Common myeloid progenitor, CD34-positive (primary cell): Measurements from ENCODE around the gene GATAD2A.
"Not testable (repeated sequence)": the region's sequence is repeated elsewhere in the genome, so short reads cannot be mapped to it uniquely, and the experiment has no call there.

Experiments
- CTCF ChIA-PET: fragments of 350-600 bp; sonication (Branson Sonifier 250); formaldehyde crosslinking; loops from one replicate; lab custom pipeline; 2021; ENCODE audit warnings: antibody characterized with exemption; lab: Charles Lee
- POLR2A ChIA-PET: fragments of 350-600 bp; sonication (Branson Sonifier 250); formaldehyde crosslinking; loops from one replicate; lab custom pipeline; 2021; ENCODE audit warnings: antibody characterized with exemption; lab: Charles Lee
- DNase-seq, 3 donors: peaks; one replicate each; pipeline versions ENCODE4 v3.0.0 to v3.0.0-alpha.2; 2013
- H3K27ac ChIP-seq, 2 experiments: 1 replicate in 1 of 2; 2 replicates in 1 of 2; pipeline ENCODE4 v1.7.0; 2013; ENCODE audit warnings: inconsistent platforms in 2 of 2, low read length in 2 of 2, mild to moderate bottlenecking in 2 of 2, low read depth in 1 of 2, moderate library complexity in 1 of 2; ENCODE audit not compliant: severe bottlenecking in 2 of 2, insufficient read depth in 1 of 2, poor library complexity in 1 of 2
- H3K27me3 ChIP-seq, 5 experiments: replicated peaks in 2 of 5; 1 replicate in 3 of 5; 2 replicates in 2 of 5; pipeline versions ENCODE4 v1.6.1 to v1.7.0; 2013; ENCODE audit warnings: low read length in 4 of 5, mild to moderate bottlenecking in 2 of 5, moderate library complexity in 2 of 5, inconsistent platforms in 1 of 5; ENCODE audit not compliant: insufficient read depth in 5 of 5, control insufficient read depth in 4 of 5
- H3K36me3 ChIP-seq, 4 experiments: 1 replicate in 2 of 4; 2 replicates in 2 of 4; pipeline versions ENCODE4 v1.6.1 to v1.7.0; 2013; ENCODE audit warnings: low read length in 3 of 4, control low read depth in 1 of 4, mild to moderate bottlenecking in 1 of 4; ENCODE audit not compliant: control insufficient read depth in 4 of 4, insufficient read depth in 4 of 4
- H3K4me1 ChIP-seq, 4 experiments: 1 replicate in 3 of 4; 2 replicates in 1 of 4; pipeline versions ENCODE4 v1.6.1 to v1.7.1; 2013; ENCODE audit warnings: low read length in 3 of 4, mild to moderate bottlenecking in 3 of 4, control low read depth in 1 of 4, inconsistent platforms in 1 of 4, moderate library complexity in 1 of 4; ENCODE audit not compliant: control insufficient read depth in 4 of 4, insufficient read depth in 4 of 4; ENCODE audit errors: control extremely low read depth in 1 of 4
- H3K4me3 ChIP-seq, 7 experiments: 1 replicate in 4 of 7; 2 replicates in 3 of 7; pipeline versions ENCODE4 v1.5.1 to v1.7.0; 2013; ENCODE audit warnings: mild to moderate bottlenecking in 7 of 7, low read length in 6 of 7, moderate library complexity in 6 of 7, inconsistent platforms in 2 of 7, low read depth in 2 of 7, control low read depth in 1 of 7; ENCODE audit not compliant: insufficient read depth in 4 of 7, control insufficient read depth in 1 of 7; ENCODE audit errors: extremely low read depth in 1 of 7
- H3K9me3 ChIP-seq, 5 experiments: 1 replicate in 4 of 5; 2 replicates in 1 of 5; pipeline versions ENCODE4 v1.6.1 to v1.7.1; 2013; ENCODE audit warnings: low read length in 4 of 5, mild to moderate bottlenecking in 2 of 5, inconsistent platforms in 1 of 5, low read depth in 1 of 5, moderate library complexity in 1 of 5; ENCODE audit not compliant: control insufficient read depth in 4 of 5, insufficient read depth in 2 of 5; ENCODE audit errors: control extremely low read depth in 1 of 5
- WGBS: methylation state at CpG from one replicate; pipeline ENCODE4 v1.1.5; 2013; ENCODE audit not compliant: insufficient coverage; 5-methylcytosine and 5-hydroxymethylcytosine counted together

GATAD2A gene

DNA sequence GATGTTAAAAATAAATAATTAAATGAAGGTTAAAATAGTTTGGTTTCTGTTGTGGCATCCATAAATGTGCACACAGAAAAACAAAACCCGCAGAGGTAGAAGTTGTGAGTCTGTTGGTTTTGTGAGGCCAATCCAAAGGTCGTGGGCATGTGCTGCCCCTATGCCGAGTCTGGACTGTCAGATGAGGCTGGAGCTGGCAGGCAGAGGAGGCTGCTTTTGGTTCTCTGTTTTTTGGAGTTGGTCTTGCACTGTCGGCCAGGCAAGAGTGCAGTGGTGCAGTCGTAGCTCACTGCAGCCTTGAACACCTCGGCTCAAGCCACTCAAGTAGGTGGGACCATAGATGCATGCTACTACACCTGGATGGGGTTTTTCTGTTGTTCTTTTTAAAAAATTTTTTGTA lies 66.2 kb downstream of the GATAD2A start:
- Histone ChIP-seq H3K27me3 (no peaks in the 10 kb centered on the region), H3K27ac (no peak overlapping the region), H3K4me1 (peaks cover 5 to 41% (median 32%) of the 10 kb centered on the region in 4 experiments), H3K9me3 (peaks cover 3 to 24% (median 20%) of the 10 kb centered on the region in 5 experiments), H3K36me3 (peaks cover 9 to 64% (median 20%) of the 10 kb centered on the region in 4 experiments), H3K4me3 (no peak overlapping the region)
- ChIA-PET CTCF (interaction anchor here (1.0 to 1.1 kb wide), 2 partner anchors 11 to 12 kb away, joined by 3 read pairs; no protein-coding TSS in a partner anchor), POLR2A (interaction anchor here (1.3 kb wide), 1 partner anchor 12 kb away, joined by 9 read pairs; no protein-coding TSS in a partner anchor)
- DNase-seq = no peak
- 97% methylated on average over 6 of the region's 6 CpGs for WGBS

DNA sequence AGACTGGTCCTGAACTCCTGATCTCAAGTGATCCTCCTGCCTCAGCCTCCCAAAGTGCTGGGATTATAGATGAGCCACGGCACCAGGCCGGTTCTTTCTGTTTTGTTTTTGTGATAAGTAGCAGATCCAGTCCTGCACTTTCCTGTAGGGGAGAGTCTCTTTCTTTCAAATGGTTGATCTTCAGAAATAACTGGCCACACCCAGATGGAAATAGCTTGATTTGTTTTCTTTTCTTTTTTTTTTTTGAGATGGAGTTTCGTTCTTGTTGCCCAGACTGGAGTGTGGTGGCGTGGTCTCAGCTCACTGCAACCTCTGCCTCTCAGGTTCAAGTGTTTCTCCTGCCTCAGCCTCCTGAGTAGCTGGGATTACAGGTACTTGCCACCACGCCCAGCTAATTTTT lies 66.6 kb downstream of the GATAD2A start:
- POLR2A ChIA-PET = interaction anchor here (1.3 kb wide), 1 partner anchor 12 kb away, joined by 9 read pairs; no protein-coding TSS in a partner anchor
- DNase-seq, H3K27ac ChIP-seq, H3K4me3 ChIP-seq, H3K27me3 ChIP-seq: not testable (repeated sequence)
- Histone ChIP-seq H3K4me1 (peaks cover 7 to 41% (median 36%) of the 10 kb centered on the region in 4 experiments), H3K9me3 (peaks cover 0 to 21% (median 17%) of the 10 kb centered on the region in 5 experiments), H3K36me3 (peaks cover 7 to 65% (median 17%) of the 10 kb centered on the region in 4 experiments)
- WGBS = 73% methylated on average over 3 of the region's 5 CpGs
- CTCF ChIA-PET = interaction anchor here (1.1 kb wide), 1 partner anchor 11 kb away, joined by 3 read pairs; no protein-coding TSS in a partner anchor

DNA sequence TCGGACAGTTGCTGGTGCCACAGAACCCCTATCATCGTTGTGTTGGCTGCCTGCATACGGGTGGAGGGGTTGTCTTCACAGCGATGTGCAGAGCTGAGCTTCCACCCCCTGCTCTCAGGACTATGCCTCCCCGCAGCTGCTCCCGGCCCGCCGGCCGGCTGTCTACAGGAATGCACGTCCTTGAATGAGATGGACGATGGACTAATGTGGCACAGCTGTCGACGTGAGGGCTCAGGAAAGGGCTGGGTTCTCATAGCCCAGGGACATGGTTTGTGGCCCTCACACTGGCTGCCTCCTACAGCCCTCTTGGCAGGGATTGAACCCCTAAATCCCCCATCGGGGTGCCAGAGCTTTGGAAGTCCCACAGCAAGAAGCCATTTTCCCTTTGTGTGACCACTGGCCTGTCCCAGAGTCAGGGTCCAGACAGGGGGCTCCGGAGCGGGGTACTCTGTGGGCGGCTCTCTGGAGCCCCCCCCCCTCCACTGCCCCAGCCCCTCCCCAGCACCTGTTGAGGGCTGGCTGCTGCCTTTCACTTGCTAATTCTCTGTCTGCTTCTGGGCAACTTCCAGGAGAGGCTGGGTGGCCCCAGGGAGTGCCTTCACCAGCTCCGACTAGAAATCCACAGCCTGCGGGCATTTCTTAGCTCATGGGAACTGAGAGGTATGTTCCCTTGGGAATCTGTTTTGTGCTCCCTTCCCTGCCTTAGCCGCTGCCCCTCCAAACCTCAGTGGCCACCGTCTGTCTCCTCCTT lies 69.7 kb downstream of the GATAD2A start:
- ChIA-PET POLR2A (interaction anchor here (1.0 to 1.5 kb wide), 2 partner anchors 8 to 16 kb away, joined by 3 read pairs; no protein-coding TSS in a partner anchor), CTCF (interaction anchor here (0.8 to 3.9 kb wide), 15 partner anchors 9 to 110 kb away, joined by 3 to 23 read pairs (median 8); partner anchors contain the start of gene GATAD2A)
- Histone ChIP-seq H3K36me3 (peaks cover 0 to 63% (median 10%) of the 10 kb centered on the region in 4 experiments), H3K27ac (peak overlapping the region; percentile 62 to 79), H3K4me1 (peaks cover 9 to 40% (median 36%) of the 10 kb centered on the region in 4 experiments), H3K4me3 (no peak overlapping the region), H3K27me3 (no peaks in the 10 kb centered on the region), H3K9me3 (no peaks in the 10 kb centered on the region)
- DNase-seq = no peak
- WGBS = 91% methylated on average over 17 of the region's 21 CpGs

DNA sequence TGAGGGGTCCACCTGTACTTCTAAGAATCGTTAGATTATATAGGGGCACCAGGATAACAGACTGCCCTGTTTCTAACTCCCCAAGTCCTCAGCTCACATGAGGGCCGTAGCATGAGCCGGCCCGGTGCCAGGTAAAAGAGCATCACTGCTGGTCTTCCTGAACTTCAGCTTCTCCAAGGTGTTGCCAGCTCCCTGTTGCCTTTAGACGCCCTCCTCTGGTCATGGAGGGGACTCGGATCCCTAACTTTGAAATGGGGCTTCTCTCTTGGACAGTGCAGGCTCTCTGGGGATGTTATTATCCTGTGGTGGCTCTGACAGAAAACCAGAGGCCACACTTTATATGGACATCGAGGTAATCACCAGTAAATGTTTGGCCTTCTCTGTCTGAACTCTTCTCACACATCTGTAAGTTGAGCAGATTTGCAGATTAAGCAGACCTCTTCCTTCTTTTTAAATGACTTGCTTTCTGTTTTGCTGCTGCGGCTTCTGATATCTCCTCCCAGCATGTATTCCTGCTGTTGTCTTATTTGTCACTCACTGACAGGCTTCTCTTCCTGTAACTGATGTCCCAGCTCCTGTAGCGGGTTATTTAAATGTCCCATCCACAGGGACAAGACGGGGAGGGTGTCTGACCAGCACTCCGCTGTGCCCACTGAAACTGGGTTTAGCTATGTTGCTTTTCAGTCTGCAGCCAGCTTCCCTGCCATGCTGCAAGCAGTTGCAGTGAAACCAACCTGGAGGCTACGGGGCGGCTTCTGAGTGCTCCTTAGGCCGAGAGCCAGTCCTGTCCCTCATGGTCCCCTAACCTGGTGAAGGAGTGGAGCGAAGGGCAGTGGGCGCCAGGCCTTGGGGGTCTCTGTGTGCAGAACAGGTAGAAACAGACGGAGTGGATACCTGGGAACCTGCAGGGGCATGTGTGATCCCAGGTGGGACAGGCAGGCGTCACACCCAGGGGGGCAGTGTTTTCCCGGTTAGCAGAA lies 70.7 kb downstream of the GATAD2A start:
- H3K27ac ChIP-seq = peak overlapping the region; percentile 40 to 79
- no peaks in the 10 kb centered on the region for H3K9me3 ChIP-seq
- no peaks in the 10 kb centered on the region for H3K27me3 ChIP-seq
- H3K36me3 ChIP-seq = peaks cover 5 to 71% (median 10%) of the 10 kb centered on the region in 4 experiments
- CTCF ChIA-PET = interaction anchor here (0.8 to 3.9 kb wide), 19 partner anchors 10 to 111 kb away, joined by 3 to 23 read pairs (median 7); partner anchors contain the start of gene GATAD2A
- DNase-seq = peak; percentile 57 to 82 (median 75)
- WGBS = 46% methylated on average over 17 of the region's 19 CpGs
- POLR2A ChIA-PET = interaction anchor here (1.0 to 1.5 kb wide), 2 partner anchors 9 to 17 kb away, joined by 3 read pairs; no protein-coding TSS in a partner anchor
- peaks cover 9 to 39% (median 36%) of the 10 kb centered on the region in 4 experiments for H3K4me1 ChIP-seq
- peak overlapping the region in 5 of 7 experiments; percentile 13 to 62 (median 40) for H3K4me3 ChIP-seq

DNA sequence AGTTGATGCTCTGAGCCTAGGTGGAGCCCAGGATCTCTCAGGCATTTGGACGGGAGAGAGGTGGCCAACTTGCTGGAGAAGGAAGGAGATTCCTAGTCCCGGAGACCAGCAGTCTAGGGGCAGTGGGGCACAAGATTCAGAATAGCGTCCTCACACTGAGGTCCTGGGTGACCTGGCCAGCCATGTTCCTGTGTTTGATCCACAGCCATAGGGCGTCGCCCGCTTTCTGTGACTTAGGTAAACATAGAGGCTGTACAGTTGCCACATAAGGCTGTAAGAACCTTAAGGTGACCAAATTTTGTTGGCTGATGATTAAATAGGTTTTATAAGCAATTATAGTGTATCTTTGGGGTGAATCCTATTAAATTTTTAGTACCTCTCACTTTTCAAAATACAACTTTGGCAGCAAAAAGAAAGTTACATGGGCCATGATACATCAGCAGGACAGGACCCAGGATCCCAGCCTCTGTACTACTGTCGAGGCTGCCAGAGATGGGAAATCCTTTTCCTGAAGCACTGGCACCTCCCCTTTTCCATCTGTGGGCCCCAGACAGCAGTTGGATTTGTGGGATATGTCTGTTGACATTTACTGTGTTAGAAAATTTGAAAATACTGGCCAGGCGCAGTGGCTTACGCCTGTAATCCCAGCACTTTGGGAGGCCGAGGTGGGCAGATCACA lies 72.4 kb downstream of the GATAD2A start:
- 98% methylated on average over 10 of the region's 10 CpGs for WGBS
- ChIA-PET CTCF (interaction anchor here (0.6 to 3.9 kb wide), 4 partner anchors 11 to 112 kb away, joined by 3 to 23 read pairs (median 14); no protein-coding TSS in a partner anchor), POLR2A (no interaction called here)
- peaks cover 5 to 78% (median 12%) of the 10 kb centered on the region in 4 experiments for H3K36me3 ChIP-seq
- no peak overlapping the region for H3K4me3 ChIP-seq
- H3K4me1 ChIP-seq = peaks cover 9 to 39% (median 36%) of the 10 kb centered on the region in 4 experiments
- DNase-seq = no peak
- H3K27ac ChIP-seq = peak overlapping the region in 1 of 2 experiments; percentile 10
- H3K9me3 ChIP-seq = no peaks in the 10 kb centered on the region
- H3K27me3 ChIP-seq = no peaks in the 10 kb centered on the region

DNA sequence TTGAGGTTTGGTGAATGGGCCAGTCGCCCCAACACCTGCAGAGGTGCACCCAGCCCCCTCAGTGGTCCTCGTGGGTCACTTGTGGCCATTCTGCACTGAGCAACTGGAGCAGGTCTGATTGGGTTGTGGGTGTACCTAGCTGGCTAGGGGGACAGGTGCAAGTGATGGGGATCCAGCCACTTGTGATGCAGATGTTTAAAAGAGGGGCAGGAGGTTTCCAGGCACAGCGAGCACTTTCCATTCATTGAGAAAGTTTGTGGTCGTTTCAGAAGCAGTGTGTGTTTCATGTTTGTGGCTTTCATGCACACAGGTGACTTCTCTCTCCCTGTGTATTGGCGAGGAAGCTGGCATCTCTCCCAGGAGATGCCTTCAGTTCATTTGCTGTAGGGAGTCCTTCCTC lies 75.2 kb downstream of the GATAD2A start:
- H3K4me1 ChIP-seq = peaks cover 7 to 29% (median 23%) of the 10 kb centered on the region in 4 experiments
- DNase-seq = no peak
- peaks cover 2 to 74% (median 12%) of the 10 kb centered on the region in 4 experiments for H3K36me3 ChIP-seq
- no peaks in the 10 kb centered on the region for H3K9me3 ChIP-seq
- no peak overlapping the region for H3K4me3 ChIP-seq
- ChIA-PET CTCF (interaction anchor here (1.6 to 3.9 kb wide), 3 partner anchors 10 to 79 kb away, joined by 4 to 20 read pairs (median 5); no protein-coding TSS in a partner anchor), POLR2A (interaction anchor here (0.6 kb wide), 1 partner anchor 27 kb away, joined by 3 read pairs; no protein-coding TSS in a partner anchor)
- no peak overlapping the region for H3K27ac ChIP-seq
- WGBS = 82% methylated on average over 5 of the region's 5 CpGs
- no peaks in the 10 kb centered on the region for H3K27me3 ChIP-seq
